Adrenal gland (tissue), 12 donors: Measurements from ENCODE around the gene CCDC136. TPM values are rescaled to one million over a fixed set of nuclear protein-coding genes. Genes with fewer than 3 reads are reported as not detected.

ENCODE experiments used
- DNase-seq, 7 donors: peaks; one replicate each; pipeline ENCODE4 v3.0.0-alpha.2; 2019 to 2020
- H3K27ac ChIP-seq, 5 donors: fragments of 200-600 bp; sonication (generic) in 4 of 5; 1 replicate in 3 of 5; 2 replicates in 2 of 5; pipeline versions ENCODE4 v1.5.1 to v1.8.0; 2016 to 2020; ENCODE audit warnings: mild to moderate bottlenecking in 1 of 5
- H3K27me3 ChIP-seq: fragments of 200-600 bp; 2 replicates; pipeline ENCODE4 v1.8.0; 2021
- H3K36me3 ChIP-seq, 2 donors: fragments of 200-600 bp; replicated peaks in 1 of 2; 1 replicate in 1 of 2; 2 replicates in 1 of 2; pipeline versions ENCODE4 v1.5.1 to v1.8.0; 2018 to 2022
- H3K4me1 ChIP-seq, 2 donors: fragments of 200-600 bp; replicated peaks in 1 of 2; 1 replicate in 1 of 2; 2 replicates in 1 of 2; pipeline versions ENCODE4 v1.5.1 to v1.8.0; 2018 to 2021
- H3K4me3 ChIP-seq, 4 donors: fragments of 200-600 bp; sonication (generic) in 3 of 4; one replicate each; pipeline ENCODE4 v1.5.1; 2016 to 2018
- H3K9me3 ChIP-seq, 3 donors: fragments of 200-600 bp; sonication (generic) in 1 of 3; replicated peaks in 1 of 3; 1 replicate in 2 of 3; 2 replicates in 1 of 3; pipeline versions ENCODE4 v1.5.1 to v1.8.0; 2016 to 2021
- CTCF ChIP-seq, 6 experiments: fragments of 450-650 bp in 4 of 6; fragments of 200-600 bp in 2 of 6; sonication (generic) in 1 of 6; IDR thresholded peaks; 1 replicate in 5 of 6; 2 replicates in 1 of 6; pipeline versions ENCODE4 v1.5.1 to v1.8.0; 2016 to 2021; ENCODE audit warnings: antibody characterized with exemption in 6 of 6, mild to moderate bottlenecking in 2 of 6, moderate library complexity in 1 of 6
- POLR2A ChIP-seq, 2 donors: fragments of 450-650 bp; IDR thresholded peaks; one replicate each; pipeline ENCODE4 v1.6.1; 2017; ENCODE audit warnings: antibody characterized with exemption in 2 of 2, mild to moderate bottlenecking in 2 of 2, moderate library complexity in 1 of 2
- WGBS, 4 donors: extraction: QIAGEN DNeasy Blood & Tissue Kit in 2 of 4; methylation state at CpG; one replicate each; pipeline versions ENCODE4 v1.1.5 to v1.1.7; 2013 to 2017; 5-methylcytosine and 5-hydroxymethylcytosine counted together
- intact Hi-C, 2 donors: fragments of 100-400 bp; cut with DNase I; formaldehyde crosslinking; loops; one replicate each; pipeline versions ENCODE4 v1.14.1 to v1.15.0; 2022 to 2023
- polyA plus RNA-seq, 3 donors: library from polyadenylated mRNA; stranded (reverse); fragments of 200-250 nt in 2 of 3; fragments of 350-450 nt in 1 of 3; fragmentation: Illumina TruSeq in 1 of 3; extraction: RNeasy Lipid Tissue Mini Kit (QIAGEN cat#74804) in 1 of 3; gene quantifications; one replicate each; pipeline ENCODE4 v1.2.3, GENCODE V29; 2013 to 2014
- total RNA-seq, 9 donors: library from RNA; depleted of rRNA in 4 of 9; stranded (reverse); fragments of >200 nt in 4 of 9; fragments of 120-200 nt in 1 of 9; fragmentation: NEBNext Ultra II Directional in 1 of 9; extraction: Animal tissue kit (Norgen Biotek cat#: 25700) in 1 of 9; gene quantifications; one replicate each; pipeline versions ENCODE4 v1.1.0 to v1.2.4, GENCODE V29; 2013 to 2023
- donor health status: healthy with polysubstance abuse.
- donor health status: Bipolar disorder and iron deficiency.
- donor health status: DM: yes; HTN: yes; CAD: no.
- donor health status: DM: no; HTN: no; CAD: no.
- donor health status: DM: no; HTN: no; CAD: no.
- donor health status: DM: yes; HTN: yes; CAD: no.

The CCDC136 gene
- total and polyA plus RNA-seq, 12 donors, result 0.35 to 10.9 (median 4.0) TPM

- peaks cover 5% of the 10 kb centered on the region for H3K27me3 ChIP-seq
- no peak overlapping the region for H3K4me3 ChIP-seq
- TF ChIP-seq CTCF (IDR thresholded peaks at IDR 0.05) (no peak), POLR2A (IDR thresholded peaks at IDR 0.05) (no peak)
- H3K27ac ChIP-seq, result no peak overlapping the region
- intact Hi-C loops, result no loop called here
- peaks cover 0 to 13% of the 10 kb centered on the region in 2 donors for H3K36me3 ChIP-seq
- H3K9me3 ChIP-seq, result no peaks in the 10 kb centered on the region
- DNase-seq, result no peak
- H3K4me1 ChIP-seq, result peaks cover 14 to 26% of the 10 kb centered on the region in 2 donors
- WGBS, 4 donors, result 71 to 87% (median 76%) methylated on average over 9 to 11 of the region's 11 CpGs
Measured at GRCh38 chr7:128867842-128868623, 76.3 kb downstream of the CCDC136 start.

- Histone ChIP-seq H3K9me3 (no peaks in the 10 kb centered on the region), H3K27me3 (peaks cover 5% of the 10 kb centered on the region), H3K36me3 (peaks cover 0 to 13% of the 10 kb centered on the region in 2 donors), H3K4me3 (peak overlapping the region in 2 of 4 donors; percentile 18 to 71), H3K4me1 (peaks cover 14 to 22% of the 10 kb centered on the region in 2 donors), H3K27ac (no peak overlapping the region)
- 59 to 75% (median 65%) methylated on average over 9 to 13 of the region's 13 CpGs for WGBS, 4 donors
- no peak for TF ChIP-seq CTCF (IDR thresholded peaks at IDR 0.05)
- no peak for TF ChIP-seq POLR2A (IDR thresholded peaks at IDR 0.05)
- intact Hi-C loops, result no loop called here
- DNase-seq, result no peak
Measured at GRCh38 chr7:128868624-128869137, 76.9 kb downstream of the CCDC136 start.

- H3K27me3 ChIP-seq, result peaks cover 5% of the 10 kb centered on the region
- no peaks in the 10 kb centered on the region for H3K9me3 ChIP-seq
- H3K36me3 ChIP-seq, result peaks cover 0 to 13% of the 10 kb centered on the region in 2 donors
- intact Hi-C loops, result no loop called here
- TF ChIP-seq CTCF (IDR thresholded peaks at IDR 0.05) (no peak), POLR2A (IDR thresholded peaks at IDR 0.05) (no peak)
- peak; percentile 33 to 55 (median 47) for DNase-seq
- peak overlapping the region in 2 of 4 donors; percentile 18 to 71 for H3K4me3 ChIP-seq
- WGBS, 4 donors, result 1 to 3% (median 2%) methylated on average over 12 to 86 of the region's 86 CpGs
- no peak overlapping the region for H3K27ac ChIP-seq
- peaks cover 14 to 16% of the 10 kb centered on the region in 2 donors for H3K4me1 ChIP-seq
Measured at GRCh38 chr7:128869138-128869943, 77.6 kb downstream of the CCDC136 start.

DNA sequence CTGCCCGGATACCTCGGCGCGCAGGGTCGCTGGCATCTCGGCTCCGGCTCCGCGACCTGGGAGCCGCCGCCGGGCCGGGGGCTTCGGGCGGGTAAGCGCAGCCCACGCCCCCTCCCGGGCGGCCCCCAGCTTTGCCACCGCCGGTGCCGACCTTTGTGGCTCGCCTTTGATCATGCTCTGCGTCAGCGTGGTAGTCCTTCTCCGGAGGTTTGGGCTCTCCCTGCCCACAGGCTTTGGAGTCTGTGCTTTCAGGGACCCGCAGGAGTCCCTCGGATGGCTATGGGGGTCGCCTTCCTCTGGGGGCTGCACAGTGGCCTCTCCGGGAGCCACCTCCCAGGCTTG is 78.1 kb downstream of the CCDC136 start:
- Histone ChIP-seq H3K27me3 (peaks cover 5% of the 10 kb centered on the region), H3K27ac (no peak overlapping the region), H3K4me3 (peak overlapping the region in 2 of 4 donors; percentile 18 to 71), H3K9me3 (no peaks in the 10 kb centered on the region), H3K4me1 (peaks cover 14 to 16% of the 10 kb centered on the region in 2 donors), H3K36me3 (peaks cover 0 to 13% of the 10 kb centered on the region in 2 donors)
- intact Hi-C loops, result no loop called here
- no peak for DNase-seq
- TF ChIP-seq POLR2A (IDR thresholded peaks at IDR 0.05) (no peak), CTCF (IDR thresholded peaks at IDR 0.05) (no peak)
- 2 to 8% (median 8%) methylated on average over 8 to 30 of the region's 30 CpGs; no CpG with 5 or more reads in 1 of the 4 donors for WGBS, 4 donors
